GM13976 (cell line): ENCODE measurements around the gene CUEDC1.
"Not testable (repeated sequence)": the region's sequence is repeated elsewhere in the genome, so short reads cannot be mapped to it uniquely, and the experiment has no call there.

Experiments used
- DNase-seq: peaks from one replicate; pipeline ENCODE4 v3.0.0; 2012; ENCODE audit warnings: low spot score
- in situ Hi-C: fragments of 300-500 bp; cut with MboI; formaldehyde crosslinking; loops from one replicate; pipeline ENCODE4 v1.12.0; 2022; ENCODE audit warnings: low sequenced_read_pairs, mixed read lengths, inconsistent platforms; ENCODE audit not compliant: unreplicated experiment
- TF ChIP-seq, protein P1 (sequence below): IDR thresholded peaks from 2 replicates; pipeline ENCODE4 v1.5.1; 2012; ENCODE audit warnings: borderline replicate concordance, mild to moderate bottlenecking; ENCODE audit not compliant: insufficient read depth; ENCODE audit errors: extremely low read depth, missing control alignments, control extremely low read depth

CUEDC1 gene

GRCh38 chr17:57966875-57967274, 11.7 kb upstream of the CUEDC1 start:
- TF ChIP-seq, protein P1, sequence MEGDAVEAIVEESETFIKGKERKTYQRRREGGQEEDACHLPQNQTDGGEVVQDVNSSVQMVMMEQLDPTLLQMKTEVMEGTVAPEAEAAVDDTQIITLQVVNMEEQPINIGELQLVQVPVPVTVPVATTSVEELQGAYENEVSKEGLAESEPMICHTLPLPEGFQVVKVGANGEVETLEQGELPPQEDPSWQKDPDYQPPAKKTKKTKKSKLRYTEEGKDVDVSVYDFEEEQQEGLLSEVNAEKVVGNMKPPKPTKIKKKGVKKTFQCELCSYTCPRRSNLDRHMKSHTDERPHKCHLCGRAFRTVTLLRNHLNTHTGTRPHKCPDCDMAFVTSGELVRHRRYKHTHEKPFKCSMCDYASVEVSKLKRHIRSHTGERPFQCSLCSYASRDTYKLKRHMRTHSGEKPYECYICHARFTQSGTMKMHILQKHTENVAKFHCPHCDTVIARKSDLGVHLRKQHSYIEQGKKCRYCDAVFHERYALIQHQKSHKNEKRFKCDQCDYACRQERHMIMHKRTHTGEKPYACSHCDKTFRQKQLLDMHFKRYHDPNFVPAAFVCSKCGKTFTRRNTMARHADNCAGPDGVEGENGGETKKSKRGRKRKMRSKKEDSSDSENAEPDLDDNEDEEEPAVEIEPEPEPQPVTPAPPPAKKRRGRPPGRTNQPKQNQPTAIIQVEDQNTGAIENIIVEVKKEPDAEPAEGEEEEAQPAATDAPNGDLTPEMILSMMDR, result no peak
- in situ Hi-C loops, result no loop called here
- DNase-seq, result no peak

DNA sequence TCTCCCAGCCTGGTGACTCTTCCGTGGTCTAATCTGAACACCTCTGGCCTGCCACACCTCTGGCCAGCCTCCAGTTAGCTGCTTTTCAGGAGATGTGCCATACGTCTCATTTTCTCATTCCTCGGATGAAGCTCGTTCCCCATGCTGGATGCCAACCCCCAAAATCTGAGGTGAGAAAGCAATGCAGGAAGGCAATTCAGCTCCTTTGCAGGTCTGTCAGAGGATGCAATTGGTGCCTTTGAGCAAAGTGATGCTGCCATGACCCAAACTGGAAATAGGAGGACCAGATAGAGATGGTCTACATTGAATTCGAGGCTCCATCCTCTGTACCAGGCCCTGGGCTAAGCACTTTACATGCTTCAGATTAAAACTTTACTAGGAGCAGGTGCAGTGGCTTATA, 11.0 kb upstream of the CUEDC1 start:
- in situ Hi-C loops, result no loop called here
- no peak for DNase-seq
- TF ChIP-seq, protein P1, result no peak

DNA sequence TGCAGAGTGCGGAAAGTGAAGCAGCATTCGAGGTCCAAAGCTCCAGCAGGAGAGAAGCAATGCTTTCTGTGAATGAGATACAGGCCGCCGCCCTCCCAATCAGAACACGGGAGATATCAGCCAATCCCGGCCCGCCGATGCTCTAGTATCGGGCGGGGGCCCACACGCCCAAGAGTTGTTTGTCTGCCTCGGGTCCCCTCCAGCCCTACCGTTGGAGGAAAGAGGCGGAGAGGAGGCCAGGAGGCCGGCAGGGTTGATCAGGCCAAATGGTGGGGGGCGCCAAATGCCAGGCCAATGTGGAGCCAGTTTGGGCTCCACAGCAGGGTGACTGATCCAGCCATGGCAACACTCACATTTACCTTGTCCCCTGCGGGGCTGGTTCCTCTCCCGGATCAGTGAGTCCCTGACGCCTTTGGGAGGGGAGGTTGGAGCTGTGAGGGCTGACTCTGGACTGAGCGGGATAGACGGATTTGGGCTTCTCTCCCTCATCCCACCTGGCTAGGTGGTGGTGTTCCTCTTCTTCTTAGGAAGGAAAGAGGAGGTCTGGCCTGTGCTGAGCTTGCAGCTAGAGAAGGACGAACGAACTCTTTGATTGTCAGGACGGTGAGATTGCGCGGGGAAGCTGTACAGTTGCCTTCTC, 10.4 kb upstream of the CUEDC1 start:
- in situ Hi-C loops, result no loop called here
- no peak for DNase-seq
- TF ChIP-seq, protein P1, result no peak

- TF ChIP-seq, protein P1, result no peak
Observed at GRCh38 chr17:57963149-57963511, 7.9 kb upstream of the CUEDC1 start.

DNA sequence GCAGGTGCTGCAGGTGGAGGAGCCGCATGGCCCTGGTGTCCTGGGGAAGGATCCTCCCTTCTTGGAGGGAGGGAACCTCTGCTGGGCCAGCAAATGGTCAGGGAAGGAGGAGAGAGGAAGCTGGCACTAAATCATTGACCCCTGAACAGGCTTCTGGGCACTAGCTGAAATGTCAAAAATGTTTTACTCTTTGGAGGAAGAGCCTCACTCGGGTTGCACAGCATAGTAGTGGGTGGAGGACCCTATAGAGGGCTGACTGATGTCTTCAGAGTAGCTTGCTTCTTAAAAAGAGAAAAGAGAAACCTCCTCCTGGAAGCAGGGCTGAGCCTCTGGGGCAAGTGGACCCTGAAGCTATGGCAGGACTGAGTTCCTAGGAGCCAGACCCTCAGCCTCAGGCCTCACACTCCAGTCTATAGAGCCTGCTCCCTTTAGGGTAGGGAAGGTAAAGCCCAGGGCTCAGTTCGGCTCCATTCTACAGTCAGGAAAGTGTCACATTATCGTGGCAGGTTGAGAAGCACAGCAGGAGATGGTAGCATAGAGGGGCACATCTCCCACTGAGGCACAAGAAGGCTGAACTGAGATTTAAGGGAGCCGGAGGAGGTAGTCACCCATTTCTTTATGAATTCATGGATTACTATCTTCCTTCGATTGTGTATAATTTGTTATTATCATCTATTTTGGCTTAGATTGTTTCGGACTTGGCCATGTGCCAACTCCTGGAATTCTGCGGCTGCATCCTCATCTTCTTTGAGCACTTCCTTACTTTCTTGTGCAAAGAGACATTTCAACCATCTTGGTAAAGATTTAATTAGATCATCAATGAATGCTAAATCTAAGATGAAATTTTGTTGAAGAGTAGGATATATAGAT, 7.3 kb upstream of the CUEDC1 start:
- in situ Hi-C loops, result no loop called here
- TF ChIP-seq, protein P1, result no peak
- DNase-seq, result no peak

More at GRCh38 chr17:57963149-57963511, 7.9 kb upstream of the CUEDC1 start:
- in situ Hi-C loops, result no loop called here
- DNase-seq, result no peak

- TF ChIP-seq, protein P1, result no peak
- no peak for DNase-seq
- in situ Hi-C loops, result no loop called here
Observed at GRCh38 chr17:57959929-57960328, 4.7 kb upstream of the CUEDC1 start.

DNA sequence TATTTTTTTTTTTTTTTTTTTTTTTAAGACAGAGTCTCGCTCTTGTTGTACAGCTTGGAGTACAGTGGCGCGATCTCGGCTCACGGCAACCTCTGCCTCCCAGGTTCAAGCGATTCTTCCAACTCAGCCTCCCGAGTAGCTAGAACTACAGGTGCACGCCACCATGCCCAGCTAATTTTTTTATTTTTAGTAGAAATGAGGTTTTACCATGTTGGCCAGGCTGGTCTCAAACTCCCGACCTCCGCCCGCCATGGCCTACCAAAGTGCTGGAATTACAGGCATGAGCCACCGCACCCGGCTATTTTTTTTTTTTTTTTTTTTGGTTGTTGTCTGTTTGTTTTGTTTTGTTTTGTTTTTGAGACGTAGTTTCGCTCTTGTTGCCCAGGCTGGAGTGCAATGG, 3.2 kb upstream of the CUEDC1 start:
- in situ Hi-C loops, DNase-seq: not testable (repeated sequence)
